ENCODE results near the gene FSTL5.

Gene FSTL5

GRCh38 chr4:161702287-161702686 lies 461.5 kb downstream of the FSTL5 start:
- no peak for DNase-seq (ENCODE audit: low read depth)
- H3K4me3 ChIP-seq (ENCODE audit: low read length): no peak overlapping the region
- peak; percentile 10 for TF ChIP-seq CTCF (conservative IDR thresholded peaks at IDR 0.05; ENCODE audit: low read depth, low read length)

- H3K4me3 ChIP-seq (ENCODE audit: low read length): no peak overlapping the region
- TF ChIP-seq CTCF (conservative IDR thresholded peaks at IDR 0.05; ENCODE audit: low read depth, low read length): no peak
- no peak for DNase-seq (ENCODE audit: low read depth)
Measured at GRCh38 chr4:161696944-161697343, 466.9 kb downstream of the FSTL5 start.

GRCh38 chr4:161680146-161680545 lies 483.7 kb downstream of the FSTL5 start:
- DNase-seq (ENCODE audit: low read depth): no peak
- no peak for TF ChIP-seq CTCF (conservative IDR thresholded peaks at IDR 0.05; ENCODE audit: low read depth, low read length)
- H3K4me3 ChIP-seq (ENCODE audit: low read length): no peak overlapping the region

GRCh38 chr4:161664740-161665139 lies 499.1 kb downstream of the FSTL5 start:
- DNase-seq (ENCODE audit: low read depth): no peak
- TF ChIP-seq CTCF (conservative IDR thresholded peaks at IDR 0.05; ENCODE audit: low read depth, low read length): no peak
- no peak overlapping the region for H3K4me3 ChIP-seq (ENCODE audit: low read length)

- H3K4me3 ChIP-seq (ENCODE audit: low read length): no peak overlapping the region
- no peak for TF ChIP-seq CTCF (conservative IDR thresholded peaks at IDR 0.05; ENCODE audit: low read depth, low read length)
- DNase-seq (ENCODE audit: low read depth): no peak
Measured at GRCh38 chr4:161663844-161664243, 500.0 kb downstream of the FSTL5 start.

- no peak for TF ChIP-seq CTCF (conservative IDR thresholded peaks at IDR 0.05; ENCODE audit: low read depth, low read length)
- no peak overlapping the region for H3K4me3 ChIP-seq (ENCODE audit: low read length)
- no peak for DNase-seq (ENCODE audit: low read depth)
Measured at GRCh38 chr4:161658676-161659075, 505.1 kb downstream of the FSTL5 start.

- TF ChIP-seq CTCF (conservative IDR thresholded peaks at IDR 0.05; ENCODE audit: low read depth, low read length): no peak
- no peak for DNase-seq (ENCODE audit: low read depth)
- no peak overlapping the region for H3K4me3 ChIP-seq (ENCODE audit: low read length)
Measured at GRCh38 chr4:161657616-161658015, 506.2 kb downstream of the FSTL5 start.

All from retinal pigment epithelial cell (primary cell).